ENCODE measurements around the gene CMBL. TPM values are rescaled to one million over a fixed set of nuclear protein-coding genes. Genes with fewer than 3 reads are reported as not detected.
"Not testable (repeated sequence)": the region's sequence is repeated elsewhere in the genome, so short reads cannot be mapped to it uniquely, and the experiment has no call there.

Gene CMBL
- total RNA-seq, 1 donor = 9.0 TPM

- no peaks in the 10 kb centered on the region for H3K36me3 ChIP-seq (ENCODE audit: insufficient read depth, low read length)
- H3K9me3 ChIP-seq (ENCODE audit: low read depth, low read length) = no peaks in the 10 kb centered on the region
- no peak overlapping the region for H3K27ac ChIP-seq (ENCODE audit: low read depth, low read length)
- H3K4me2 ChIP-seq (ENCODE audit: insufficient read depth, low read length) = no peak overlapping the region
- no peak for TF ChIP-seq CTCF (IDR thresholded peaks at IDR 0.05; ENCODE audit: extremely low read depth, low read depth, low read length)
- no peak overlapping the region for H3K4me3 ChIP-seq (ENCODE audit: insufficient read depth, low read length)
- no peaks in the 10 kb centered on the region for H3K4me1 ChIP-seq (ENCODE audit: insufficient read depth, low read length)
- no peaks in the 10 kb centered on the region for H4K20me1 ChIP-seq (ENCODE audit: insufficient read depth, low read length)
- DNase-seq (ENCODE audit: insufficient read length, low spot score, missing footprints) = no peak
- no peak overlapping the region for H2AFZ ChIP-seq (ENCODE audit: low read length)
- no peaks in the 10 kb centered on the region for H3K27me3 ChIP-seq (ENCODE audit: insufficient read depth, low read length)
- no peaks in the 10 kb centered on the region for H3K79me2 ChIP-seq (ENCODE audit: insufficient read depth, low read length)
Measured at GRCh38 chr5:10315824-10316509, 8.3 kb upstream of the CMBL start.

GRCh38 chr5:10315201-10315600, 7.5 kb upstream of the CMBL start:
- Histone ChIP-seq H3K4me2 (ENCODE audit: insufficient read depth, low read length) (no peak overlapping the region), H3K27me3 (ENCODE audit: insufficient read depth, low read length) (no peaks in the 10 kb centered on the region), H3K4me1 (ENCODE audit: insufficient read depth, low read length) (peaks cover 4% of the 10 kb centered on the region), H2AFZ (ENCODE audit: low read length) (no peak overlapping the region), H3K9me3 (ENCODE audit: low read depth, low read length) (no peaks in the 10 kb centered on the region), H4K20me1 (ENCODE audit: insufficient read depth, low read length) (no peaks in the 10 kb centered on the region), H3K4me3 (ENCODE audit: insufficient read depth, low read length) (no peak overlapping the region), H3K27ac (ENCODE audit: low read depth, low read length) (no peak overlapping the region), H3K36me3 (ENCODE audit: insufficient read depth, low read length) (no peaks in the 10 kb centered on the region), H3K79me2 (ENCODE audit: insufficient read depth, low read length) (no peaks in the 10 kb centered on the region)
- no peak for TF ChIP-seq CTCF (IDR thresholded peaks at IDR 0.05; ENCODE audit: extremely low read depth, low read depth, low read length)
- DNase-seq (ENCODE audit: insufficient read length, low spot score, missing footprints) = no peak

GRCh38 chr5:10311595-10312425, 4.1 kb upstream of the CMBL start:
- Histone ChIP-seq H2AFZ (ENCODE audit: low read length) (no peak overlapping the region), H3K9me3 (ENCODE audit: low read depth, low read length) (no peaks in the 10 kb centered on the region), H3K27ac (ENCODE audit: low read depth, low read length) (no peak overlapping the region), H3K4me2 (ENCODE audit: insufficient read depth, low read length) (no peak overlapping the region), H4K20me1 (ENCODE audit: insufficient read depth, low read length) (no peaks in the 10 kb centered on the region), H3K27me3 (ENCODE audit: insufficient read depth, low read length) (no peaks in the 10 kb centered on the region), H3K79me2 (ENCODE audit: insufficient read depth, low read length) (no peaks in the 10 kb centered on the region), H3K4me1 (ENCODE audit: insufficient read depth, low read length) (peaks cover 11% of the 10 kb centered on the region), H3K4me3 (ENCODE audit: insufficient read depth, low read length) (no peak overlapping the region), H3K36me3 (ENCODE audit: insufficient read depth, low read length) (no peaks in the 10 kb centered on the region)
- no peak for DNase-seq (ENCODE audit: insufficient read length, low spot score, missing footprints)
- no peak for TF ChIP-seq CTCF (IDR thresholded peaks at IDR 0.05; ENCODE audit: extremely low read depth, low read depth, low read length)

- not testable (repeated sequence) for H3K4me2 ChIP-seq (ENCODE audit: insufficient read depth, low read length); H3K27me3 ChIP-seq (ENCODE audit: insufficient read depth, low read length); H2AFZ ChIP-seq (ENCODE audit: low read length); H3K9me3 ChIP-seq (ENCODE audit: low read depth, low read length); H3K36me3 ChIP-seq (ENCODE audit: insufficient read depth, low read length); H3K27ac ChIP-seq (ENCODE audit: low read depth, low read length); H3K79me2 ChIP-seq (ENCODE audit: insufficient read depth, low read length); H3K4me3 ChIP-seq (ENCODE audit: insufficient read depth, low read length); H4K20me1 ChIP-seq (ENCODE audit: insufficient read depth, low read length)
- DNase-seq (ENCODE audit: insufficient read length, low spot score, missing footprints) = peak; percentile 89
- H3K4me1 ChIP-seq (ENCODE audit: insufficient read depth, low read length) = peaks cover 13% of the 10 kb centered on the region
Measured at GRCh38 chr5:10310835-10311570, 3.3 kb upstream of the CMBL start.

Measured in osteoblast (primary cell).